Bone marrow (tissue), 2 donors: Measurements from ENCODE around the gene NOX4.
"Not testable (repeated sequence)": the region's sequence is repeated elsewhere in the genome, so short reads cannot be mapped to it uniquely, and the experiment has no call there.

Experiments
- DNase-seq, 2 donors: peaks; one replicate each; lab custom pipeline; 2025; lab: John Stamatoyannopoulos, UW

NOX4 gene

DNA sequence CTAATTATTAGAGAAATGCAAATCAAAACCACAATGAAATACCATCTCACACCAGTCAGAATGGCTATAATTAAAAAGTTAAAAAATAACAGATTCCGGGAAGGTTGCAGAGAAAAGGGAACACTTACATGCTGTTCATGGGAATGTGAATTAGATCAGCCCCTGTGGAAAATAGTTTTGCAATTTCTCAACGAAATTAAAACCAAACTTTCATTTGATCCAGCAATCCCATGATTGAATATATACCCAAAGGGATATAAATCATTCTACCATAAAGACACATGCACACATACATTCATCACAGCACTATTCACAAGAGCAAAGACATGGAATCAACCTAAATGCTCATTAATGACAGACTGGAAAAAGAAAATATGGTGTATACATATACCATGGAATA, 32.5 kb downstream of the NOX4 start:
- DNase-seq, result no peak

DNA sequence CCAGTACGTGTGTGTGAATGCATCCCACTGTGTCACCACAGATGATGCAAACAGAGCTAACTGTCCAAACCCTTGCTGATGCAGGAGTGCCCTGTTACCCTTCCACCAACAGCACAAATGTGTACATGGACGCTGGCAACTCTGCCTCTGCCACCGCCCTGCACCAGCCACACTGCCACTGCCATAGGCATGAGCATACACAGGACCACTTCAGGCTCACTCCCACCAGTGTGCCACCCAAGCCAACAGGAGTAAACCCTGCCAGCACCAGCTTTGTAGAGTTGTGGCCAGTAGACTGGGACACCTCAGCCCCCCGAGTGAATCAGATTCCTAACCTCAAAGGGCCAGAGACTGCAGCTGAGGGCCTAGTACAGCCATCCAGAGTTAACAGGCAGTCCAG, 34.0 kb downstream of the NOX4 start:
- DNase-seq, result no peak

DNA sequence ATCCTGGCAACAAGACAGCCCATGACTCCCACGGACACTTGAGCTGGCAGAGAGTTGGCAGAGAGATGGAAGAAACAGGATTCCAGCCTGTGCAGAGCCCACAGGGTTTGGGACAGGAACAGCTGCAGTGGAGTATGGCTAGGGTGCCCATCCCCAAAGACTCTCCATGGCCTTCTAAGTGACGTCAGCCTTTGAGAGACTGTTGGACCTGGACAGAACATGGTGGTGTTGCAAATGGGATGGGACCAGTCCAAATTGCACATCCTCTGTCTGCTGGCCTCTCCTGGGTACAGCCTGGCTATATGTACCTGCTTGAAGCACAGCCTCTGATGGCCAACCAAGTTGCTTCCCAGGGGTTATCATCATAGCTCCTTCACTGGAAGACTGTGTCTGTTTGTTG, 34.5 kb downstream of the NOX4 start:
- DNase-seq, result no peak

DNA sequence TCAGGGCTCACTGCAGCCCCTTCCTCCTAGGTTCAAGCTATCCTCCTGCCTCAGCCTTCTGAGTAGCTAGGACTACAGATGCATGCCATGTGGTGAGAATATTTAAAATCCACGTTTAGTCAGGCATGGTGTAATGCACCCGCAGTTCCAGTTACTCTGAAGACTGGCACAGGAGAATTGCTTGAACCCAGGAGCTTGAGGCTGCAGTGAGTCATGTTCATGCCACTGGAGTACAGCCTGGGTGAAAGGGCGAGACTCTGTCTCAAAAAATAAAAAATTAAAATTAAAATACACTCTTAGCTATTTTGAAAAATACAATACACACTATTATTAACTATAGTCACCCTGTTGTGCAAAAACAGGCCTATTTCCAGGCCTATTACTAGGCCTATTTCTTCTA, 38.4 kb downstream of the NOX4 start:
- no peak for DNase-seq

DNA sequence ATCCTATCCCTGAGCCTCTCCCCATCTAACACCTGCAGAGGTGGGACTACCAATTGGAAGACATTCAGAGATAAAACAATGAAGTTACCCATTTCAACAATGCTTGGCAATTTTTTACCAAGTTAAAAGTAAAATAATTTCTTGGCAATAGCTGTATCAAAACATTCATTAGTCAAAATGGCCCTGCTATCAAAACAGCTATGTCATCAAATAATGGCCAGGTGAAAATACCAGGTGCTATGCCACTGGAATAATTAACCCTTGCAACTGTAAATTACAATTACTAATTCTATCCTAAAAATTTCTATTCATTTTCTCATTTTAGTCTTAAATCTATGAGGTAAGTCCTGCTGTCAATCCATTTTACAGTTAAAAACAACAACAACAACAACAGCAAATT, 43.3 kb downstream of the NOX4 start:
- DNase-seq, result no peak

DNA sequence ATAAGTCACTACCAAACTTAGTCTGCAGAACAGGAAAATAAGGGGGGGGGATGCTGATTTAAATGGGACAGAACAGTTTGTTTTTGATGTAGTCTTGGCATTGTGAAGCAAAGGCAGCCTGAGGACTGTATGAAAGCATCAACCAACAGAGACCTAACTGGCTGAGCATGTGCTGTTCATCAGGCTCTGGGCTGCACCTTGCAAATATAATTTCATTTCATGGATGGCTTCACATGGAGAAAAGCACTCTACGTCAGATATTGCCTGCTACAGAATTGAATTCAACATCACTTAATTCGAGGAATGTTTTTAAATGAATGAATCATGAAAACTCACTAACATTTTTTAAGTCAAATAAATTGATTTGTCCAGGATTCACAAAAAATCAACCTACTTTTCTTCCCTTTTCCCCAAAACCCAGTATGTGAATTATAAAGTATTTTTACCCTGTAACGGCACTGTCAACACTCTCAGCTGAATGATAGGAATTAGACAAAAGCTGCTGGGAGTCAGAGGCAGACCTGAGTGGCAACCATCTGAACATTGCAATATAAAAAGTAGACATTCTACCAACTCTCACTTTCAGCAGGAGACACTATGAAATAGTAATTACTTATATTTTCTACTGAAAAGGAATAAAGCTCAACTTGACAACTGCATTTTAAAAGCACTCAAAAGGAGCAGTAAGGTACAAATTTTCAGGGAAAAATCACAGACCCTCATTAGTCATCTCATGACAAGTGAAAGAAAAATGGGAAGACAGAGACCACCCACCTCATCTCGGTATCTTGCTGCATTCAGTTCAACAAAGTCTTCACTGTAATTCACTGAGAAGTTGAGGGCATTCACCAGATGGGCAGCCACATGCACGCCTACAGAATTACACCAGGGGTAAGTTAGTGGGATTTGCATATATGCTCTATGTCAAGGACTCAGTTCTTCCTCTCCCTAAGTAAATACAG, 47.5 kb downstream of the NOX4 start:
- DNase-seq, result no peak

DNA sequence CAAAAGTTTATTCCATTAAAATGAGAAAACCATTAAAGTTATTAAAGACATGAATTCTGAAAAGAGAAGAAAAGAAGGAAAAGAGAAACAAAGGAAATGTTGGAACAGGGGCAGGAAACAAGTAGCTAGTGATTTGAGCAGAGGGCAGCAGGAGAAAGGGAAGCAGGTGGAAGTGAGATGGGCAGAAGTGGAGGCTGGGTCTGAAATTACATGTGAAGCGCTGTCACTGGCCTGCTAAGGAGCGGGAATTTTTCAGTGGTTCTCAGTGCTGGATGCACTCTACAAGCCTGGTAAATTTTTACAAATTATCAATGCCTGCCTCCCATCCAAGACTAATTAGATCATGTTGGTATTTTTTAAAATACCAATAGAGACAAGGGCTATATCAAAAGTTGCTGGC, 48.4 kb downstream of the NOX4 start:
- DNase-seq, result no peak

DNA sequence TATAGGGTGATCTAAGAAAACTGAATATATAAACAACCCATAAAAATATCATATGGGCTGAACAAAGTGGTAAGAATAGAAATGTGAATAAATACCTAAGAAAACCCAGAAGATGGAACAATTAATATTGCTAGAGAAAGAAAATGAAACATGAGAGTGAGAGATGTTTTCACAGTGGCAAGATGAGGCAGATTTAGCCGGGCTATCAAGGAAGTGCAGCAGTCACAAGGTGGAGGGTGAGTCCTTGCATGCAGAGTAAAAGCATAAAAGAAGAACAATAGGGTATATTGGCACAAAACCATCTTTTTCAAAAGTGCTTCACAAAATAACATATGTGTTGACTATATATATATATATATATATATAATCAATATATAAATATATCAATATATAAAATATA, 49.6 kb downstream of the NOX4 start:
- no peak for DNase-seq

DNA sequence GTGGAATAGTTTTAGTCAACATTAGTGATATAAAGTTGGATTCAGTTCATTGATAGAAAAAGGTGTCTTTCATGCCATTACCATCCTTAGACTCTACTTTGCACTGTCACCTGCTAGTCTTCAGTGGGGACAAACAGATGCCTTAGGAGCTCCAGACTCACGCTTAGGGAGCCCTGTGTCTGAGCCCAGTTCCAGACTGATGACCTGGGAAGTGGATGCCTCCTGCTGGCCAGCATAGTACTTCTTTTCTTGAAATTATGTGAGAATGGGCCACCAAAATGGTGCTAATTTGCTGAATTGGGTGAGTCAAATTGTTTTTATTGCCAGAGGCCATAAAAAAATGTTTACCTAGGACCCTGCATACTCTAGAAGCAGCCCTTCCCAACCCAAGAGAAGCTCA, 53.9 kb downstream of the NOX4 start:
- no peak for DNase-seq

DNA sequence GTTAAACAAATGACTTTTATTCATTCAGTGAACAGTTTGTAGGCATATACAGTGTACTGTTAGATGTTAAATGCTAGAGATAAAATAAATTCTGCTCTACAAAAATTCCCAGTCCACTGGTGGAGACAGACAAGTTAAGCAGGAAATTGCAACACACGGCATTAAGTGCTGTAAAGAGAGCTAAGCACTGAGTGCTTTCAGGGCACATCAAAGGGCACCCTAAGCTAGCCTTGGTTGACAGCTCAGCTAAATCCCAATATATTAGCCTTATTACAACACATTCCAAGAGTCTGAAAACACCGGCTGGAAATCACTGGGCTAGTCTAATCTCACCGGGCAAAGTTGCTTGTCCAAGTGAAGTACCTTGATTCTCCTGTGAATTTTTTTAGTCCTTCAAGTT, 55.1 kb downstream of the NOX4 start:
- DNase-seq, result no peak

DNA sequence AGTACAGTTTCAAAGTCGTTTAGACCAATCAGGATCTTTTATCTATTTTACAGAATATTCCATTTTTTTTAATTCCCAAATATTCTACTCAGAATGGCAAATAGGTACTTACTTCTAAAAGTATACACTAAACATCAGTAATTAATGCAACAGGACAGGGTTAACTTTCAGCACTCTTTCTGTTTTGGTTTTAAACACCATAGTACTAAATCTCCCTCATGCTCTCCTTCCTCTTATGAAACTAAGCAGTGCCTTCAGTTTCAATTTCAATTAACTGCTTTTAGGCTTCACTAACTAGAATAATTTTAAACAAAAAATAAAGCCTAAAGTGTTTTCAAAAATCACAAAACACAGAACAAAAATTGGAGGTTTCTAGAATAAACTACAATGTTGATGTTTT, 57.9 kb downstream of the NOX4 start:
- DNase-seq, result no peak

DNA sequence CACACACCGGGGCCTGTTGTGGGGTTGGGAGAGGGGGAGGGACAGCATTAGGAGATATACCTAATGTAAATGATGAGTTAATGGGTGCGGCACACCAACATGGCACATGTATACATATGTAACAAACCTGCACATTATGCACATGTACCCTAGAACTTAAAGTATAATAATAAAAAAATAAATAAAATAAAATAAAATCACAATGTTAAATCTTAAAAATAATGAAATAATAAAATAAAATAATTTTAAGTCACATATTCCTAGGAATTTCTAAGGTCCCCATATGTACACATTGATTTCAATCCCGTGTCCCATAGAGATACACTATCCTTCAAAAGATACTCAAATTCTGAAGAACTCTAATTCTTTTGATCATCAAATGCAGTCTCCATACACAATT, 59.0 kb downstream of the NOX4 start:
- DNase-seq, result not testable (repeated sequence)

DNA sequence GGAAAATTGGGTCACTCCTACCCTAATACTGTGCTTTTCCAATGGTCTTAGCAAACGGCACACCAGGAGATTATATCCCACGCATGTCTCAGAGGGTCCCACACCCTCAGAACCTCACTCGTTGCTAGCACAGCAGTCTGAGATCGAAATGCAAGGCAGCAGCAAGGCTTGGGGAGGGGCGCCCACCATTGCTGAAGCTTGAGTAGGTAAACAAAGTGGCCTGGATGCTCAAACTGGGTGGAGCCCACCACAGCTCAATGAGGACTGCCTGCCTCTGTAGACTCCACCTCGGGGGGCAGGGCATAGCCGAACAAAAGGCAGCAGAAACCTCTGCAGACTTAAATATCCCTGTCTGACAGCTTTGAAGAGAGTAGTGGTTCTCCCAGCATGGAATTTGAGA, 64.7 kb downstream of the NOX4 start:
- DNase-seq, result not testable (repeated sequence)

DNA sequence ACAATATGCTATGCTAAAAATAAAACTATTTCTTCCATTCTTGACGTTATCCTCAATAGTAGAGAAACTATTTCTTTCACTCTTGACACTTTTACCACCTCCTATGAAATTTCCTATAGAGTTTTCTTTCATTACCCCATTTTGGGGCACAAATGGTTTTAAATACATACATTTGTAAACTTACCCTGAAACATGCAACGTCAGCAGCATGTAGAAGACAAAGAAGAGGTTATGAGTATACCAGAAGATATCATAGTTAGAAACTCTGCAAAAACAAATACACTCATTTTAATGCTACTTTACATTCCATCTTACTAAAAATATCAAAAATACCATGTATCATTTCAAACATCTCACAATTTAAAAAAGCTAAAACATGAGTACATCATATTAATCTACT, 69.5 kb downstream of the NOX4 start:
- no peak for DNase-seq

DNA sequence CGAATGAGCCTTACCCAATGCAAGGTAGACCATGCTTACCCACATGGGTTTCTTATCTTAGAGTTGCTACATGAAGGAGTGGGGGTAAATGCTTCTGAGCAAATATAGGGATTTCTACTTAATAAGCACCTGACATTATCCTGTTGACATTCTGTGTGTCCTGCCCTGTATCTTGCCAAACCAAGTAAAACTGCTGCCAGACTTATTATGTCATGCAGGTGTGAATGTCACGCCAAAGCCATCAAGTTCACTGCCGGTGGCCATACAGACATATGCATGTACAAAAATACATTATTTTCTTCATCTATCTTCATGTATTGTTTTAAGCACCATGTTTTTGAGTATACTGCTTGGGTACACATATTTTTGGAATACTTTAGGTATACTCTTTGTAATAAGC, 70.2 kb downstream of the NOX4 start:
- DNase-seq, result no peak

DNA sequence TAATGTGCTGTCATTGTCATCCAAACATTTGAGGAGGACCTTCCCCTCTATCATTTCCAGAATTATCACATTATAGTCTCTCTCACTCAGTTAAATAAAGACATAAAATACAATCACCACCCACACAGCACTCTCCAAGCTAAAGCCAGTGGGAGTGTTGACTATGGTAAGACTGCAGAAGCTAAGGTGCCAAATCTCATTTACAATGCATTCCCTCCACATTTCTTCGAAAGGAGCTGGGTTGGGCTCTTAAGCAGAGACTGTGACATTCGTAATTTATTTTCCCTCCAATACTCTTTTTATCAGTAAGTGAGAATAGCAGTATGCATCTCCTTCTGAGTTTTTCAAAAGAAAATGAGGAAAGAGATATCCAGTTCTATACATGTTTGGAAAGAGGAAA, 74.2 kb downstream of the NOX4 start:
- no peak for DNase-seq

DNA sequence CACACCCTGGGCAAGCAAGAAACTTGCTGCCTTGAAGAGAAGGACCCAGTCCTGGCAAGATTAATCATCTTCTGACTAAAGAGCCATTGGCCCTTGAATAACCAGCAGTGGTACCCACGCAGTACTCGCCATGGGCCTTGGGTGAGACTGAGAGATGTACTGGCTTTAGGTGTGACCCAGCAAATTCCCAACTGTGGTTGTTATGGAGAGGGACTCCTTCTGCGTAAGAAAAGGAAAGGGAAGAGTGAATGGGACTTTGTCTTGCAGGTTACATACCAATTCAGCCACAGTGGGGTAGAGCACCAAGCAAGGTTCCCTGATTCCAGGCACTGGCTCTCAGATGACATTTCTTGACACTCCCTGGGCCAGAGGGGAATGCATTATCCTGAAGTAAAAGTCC, 80.1 kb downstream of the NOX4 start:
- not testable (repeated sequence) for DNase-seq

DNA sequence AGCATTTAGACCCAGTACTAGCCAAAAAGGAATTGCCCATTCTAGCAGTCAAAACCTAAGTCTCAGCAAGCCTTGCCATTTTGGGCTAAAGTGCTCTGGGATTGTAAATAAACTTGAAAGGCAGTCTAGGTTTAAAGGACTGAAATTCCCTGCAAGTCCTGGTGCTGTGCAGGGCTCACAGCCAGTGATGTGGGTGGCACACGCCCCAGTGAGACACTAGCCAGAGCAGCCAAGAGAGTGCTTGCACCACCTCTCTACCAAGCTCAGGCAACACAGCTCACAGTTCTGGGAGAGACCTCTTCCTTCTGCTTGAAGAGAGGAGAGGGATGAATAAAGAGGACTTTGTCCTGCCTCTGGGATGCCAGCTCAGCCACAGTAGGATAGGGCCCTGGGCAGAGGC, 80.5 kb downstream of the NOX4 start:
- DNase-seq, result not testable (repeated sequence)

DNA sequence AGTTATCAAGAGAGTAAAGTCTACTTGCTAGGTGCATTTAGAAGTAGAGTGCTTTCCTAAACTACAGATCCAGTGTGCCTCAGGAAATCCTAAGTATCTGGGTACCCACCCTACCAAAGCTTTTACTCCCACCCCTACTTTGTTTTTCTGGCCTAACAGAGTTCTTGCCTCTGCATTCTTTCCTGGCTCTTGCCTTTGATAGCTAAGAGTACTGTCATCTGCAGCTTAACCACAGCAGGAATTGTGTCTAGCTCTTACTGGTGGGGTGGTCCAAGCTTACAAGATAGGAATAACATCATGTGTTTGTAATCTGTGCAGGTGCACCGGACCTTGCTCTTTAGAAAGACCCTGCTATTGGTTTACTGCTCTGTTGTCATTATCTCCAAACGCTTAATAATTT, 82.7 kb downstream of the NOX4 start:
- DNase-seq, result not testable (repeated sequence)

DNA sequence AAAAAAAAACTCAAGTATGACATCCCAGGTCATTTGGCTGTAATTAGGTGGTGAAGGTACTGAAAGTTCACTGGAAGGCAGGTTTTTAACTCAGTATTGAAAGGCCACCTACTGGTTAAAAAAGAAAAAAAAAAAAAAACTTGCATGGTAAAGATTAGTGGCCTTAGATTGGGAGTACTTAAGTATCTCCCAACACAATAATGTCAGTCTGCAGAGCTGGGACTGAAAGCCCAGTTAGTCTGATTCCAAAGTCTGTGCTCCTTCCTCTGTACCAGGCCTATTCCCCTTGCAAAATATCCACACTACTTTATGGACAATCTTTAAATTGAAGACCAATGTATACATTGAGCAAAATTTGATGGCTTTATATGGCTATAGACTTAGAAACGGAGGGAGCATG, 85.5 kb downstream of the NOX4 start:
- DNase-seq, result no peak

DNA sequence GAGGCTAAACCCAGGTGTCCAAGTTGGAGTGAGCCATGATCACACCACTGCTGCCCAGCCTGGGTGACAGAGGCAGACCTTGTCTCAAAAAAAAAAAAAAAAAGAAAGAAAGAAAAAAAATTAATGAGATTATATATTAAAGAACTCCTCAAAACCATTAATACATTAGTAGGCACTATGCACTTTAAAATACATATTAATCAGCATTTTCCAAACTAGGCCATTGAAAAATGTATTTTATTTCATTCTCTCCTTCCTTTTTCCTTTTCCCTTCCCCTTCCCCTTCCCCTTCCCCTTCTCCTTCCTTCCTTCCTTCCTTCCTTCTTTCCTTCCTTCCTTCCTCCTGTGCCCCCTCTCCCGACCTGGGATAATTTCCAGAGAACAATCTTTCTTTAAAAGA, 99.5 kb downstream of the NOX4 start:
- DNase-seq, result not testable (repeated sequence)

DNA sequence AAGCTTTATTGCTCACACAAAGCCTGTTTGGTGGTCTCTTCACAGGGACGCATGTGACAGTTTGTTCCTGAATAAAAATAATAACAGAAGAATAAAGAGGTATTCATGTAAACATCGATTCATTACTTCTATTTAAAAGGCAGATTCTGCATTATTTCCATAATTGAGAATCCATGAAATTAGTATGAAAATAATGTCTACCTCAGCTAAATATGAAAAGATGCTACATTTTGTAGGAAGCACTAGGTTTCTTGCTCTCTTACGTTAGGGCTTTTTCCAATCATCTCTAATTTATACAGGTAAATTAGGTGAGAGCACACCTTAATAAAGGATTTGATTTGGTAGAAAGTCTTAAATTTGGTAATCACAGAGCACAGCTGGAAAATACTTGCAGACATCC, 103.7 kb downstream of the NOX4 start:
- DNase-seq, result not testable (repeated sequence)

DNA sequence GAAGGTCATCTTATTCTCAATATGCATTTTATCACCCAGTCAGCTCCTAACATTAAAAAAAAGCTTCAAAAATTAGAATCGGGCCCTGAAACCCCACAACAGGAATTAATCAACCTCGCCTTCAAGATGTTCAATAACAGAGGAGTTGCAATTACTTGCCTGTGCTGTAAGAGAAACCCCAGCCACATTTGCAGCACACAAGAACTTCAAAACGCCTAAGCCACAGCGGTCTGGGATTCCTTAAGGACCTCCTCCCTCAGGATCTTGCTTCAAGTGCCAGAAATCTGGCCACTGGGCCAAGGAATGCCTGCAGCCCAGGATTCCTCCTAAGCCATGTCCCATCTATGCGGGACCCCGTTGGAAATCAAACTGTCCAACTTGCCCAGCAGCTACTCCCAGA, 108.2 kb downstream of the NOX4 start:
- DNase-seq, result not testable (repeated sequence)

DNA sequence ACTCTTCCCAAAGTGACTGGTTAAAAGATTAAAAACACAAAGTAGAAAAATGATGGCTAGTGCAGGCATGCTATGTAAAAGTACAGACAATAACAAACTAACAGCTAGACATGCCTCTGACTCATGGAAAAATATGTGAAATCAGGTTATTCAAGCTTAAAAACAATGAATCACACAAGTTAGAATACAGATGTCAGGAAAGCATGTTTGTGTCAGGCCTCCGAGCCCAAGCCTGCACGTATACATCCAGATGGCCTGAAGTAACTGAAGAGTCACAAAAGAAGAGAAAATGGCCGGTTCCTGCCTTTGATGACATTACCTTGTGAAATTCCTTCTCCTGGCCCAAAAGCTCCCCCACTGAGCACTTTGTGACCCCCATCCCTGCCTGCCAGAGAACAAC, 110.1 kb downstream of the NOX4 start:
- no peak for DNase-seq
